Choroid plexus epithelial cell (primary cell): ENCODE measurements around the gene DCAF11.

Experiments used
- DNase-seq: peaks from one replicate; pipeline ENCODE4 v3.0.0-alpha.2; 2010; ENCODE audit warnings: low read depth
- H3K4me3 ChIP-seq: 2 replicates; pipeline ENCODE4 v1.5.1; 2011; ENCODE audit warnings: low read depth, mild to moderate bottlenecking, control low read depth, low read length, moderate library complexity
- TF ChIP-seq, protein P1 (sequence below): conservative IDR thresholded peaks from 2 replicates; pipeline ENCODE4 v1.5.1; 2011; ENCODE audit warnings: low read depth, mild to moderate bottlenecking, control low read depth, inconsistent platforms, low read length, moderate library complexity

Gene DCAF11

GRCh38 chr14:24069411-24069735, 45.2 kb upstream of the DCAF11 start:
- H3K4me3 ChIP-seq = no peak overlapping the region
- no peak for DNase-seq
- TF ChIP-seq, protein P1, sequence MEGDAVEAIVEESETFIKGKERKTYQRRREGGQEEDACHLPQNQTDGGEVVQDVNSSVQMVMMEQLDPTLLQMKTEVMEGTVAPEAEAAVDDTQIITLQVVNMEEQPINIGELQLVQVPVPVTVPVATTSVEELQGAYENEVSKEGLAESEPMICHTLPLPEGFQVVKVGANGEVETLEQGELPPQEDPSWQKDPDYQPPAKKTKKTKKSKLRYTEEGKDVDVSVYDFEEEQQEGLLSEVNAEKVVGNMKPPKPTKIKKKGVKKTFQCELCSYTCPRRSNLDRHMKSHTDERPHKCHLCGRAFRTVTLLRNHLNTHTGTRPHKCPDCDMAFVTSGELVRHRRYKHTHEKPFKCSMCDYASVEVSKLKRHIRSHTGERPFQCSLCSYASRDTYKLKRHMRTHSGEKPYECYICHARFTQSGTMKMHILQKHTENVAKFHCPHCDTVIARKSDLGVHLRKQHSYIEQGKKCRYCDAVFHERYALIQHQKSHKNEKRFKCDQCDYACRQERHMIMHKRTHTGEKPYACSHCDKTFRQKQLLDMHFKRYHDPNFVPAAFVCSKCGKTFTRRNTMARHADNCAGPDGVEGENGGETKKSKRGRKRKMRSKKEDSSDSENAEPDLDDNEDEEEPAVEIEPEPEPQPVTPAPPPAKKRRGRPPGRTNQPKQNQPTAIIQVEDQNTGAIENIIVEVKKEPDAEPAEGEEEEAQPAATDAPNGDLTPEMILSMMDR = no peak

DNA sequence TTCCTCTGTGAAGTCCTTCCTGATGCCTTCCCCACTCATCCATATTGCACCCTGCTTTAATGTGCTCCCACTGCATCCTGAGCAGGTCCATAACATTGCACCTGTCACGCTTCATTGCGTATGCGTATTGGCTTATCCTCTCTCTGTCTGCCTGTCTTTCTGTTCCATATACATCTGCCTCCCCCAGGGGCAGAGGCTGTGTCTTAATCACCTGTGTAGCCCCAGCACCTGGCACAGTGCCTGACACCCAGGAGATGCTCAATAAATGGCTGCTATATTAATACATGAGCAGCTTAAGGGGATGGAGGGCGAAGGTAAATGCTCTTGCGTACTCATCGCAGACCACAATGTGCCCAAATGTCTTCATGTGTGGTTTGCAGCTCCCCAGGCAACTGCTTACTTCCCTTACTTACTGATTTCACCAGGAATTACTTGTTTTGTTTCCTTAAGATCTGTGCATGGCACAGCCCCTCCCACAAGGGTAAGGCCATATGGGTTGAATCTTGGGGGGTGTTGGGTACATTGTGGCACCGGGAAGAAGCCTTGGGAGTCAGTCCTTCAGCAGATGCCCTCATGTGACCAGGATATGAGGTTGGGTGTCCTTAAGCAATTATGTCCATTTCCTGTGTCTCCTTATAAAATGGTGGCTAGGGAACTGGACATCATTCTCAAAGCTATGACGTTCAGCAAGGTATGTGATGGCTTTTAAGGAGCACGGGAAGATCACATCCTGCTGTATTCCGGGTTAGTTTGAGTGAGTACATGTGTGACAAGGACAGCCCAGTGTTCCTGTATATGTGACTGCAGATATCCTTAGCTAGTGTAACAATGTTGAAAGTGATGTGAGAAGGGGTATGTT, 44.1 kb upstream of the DCAF11 start:
- TF ChIP-seq, protein P1 = no peak
- H3K4me3 ChIP-seq = no peak overlapping the region
- no peak for DNase-seq

DNA sequence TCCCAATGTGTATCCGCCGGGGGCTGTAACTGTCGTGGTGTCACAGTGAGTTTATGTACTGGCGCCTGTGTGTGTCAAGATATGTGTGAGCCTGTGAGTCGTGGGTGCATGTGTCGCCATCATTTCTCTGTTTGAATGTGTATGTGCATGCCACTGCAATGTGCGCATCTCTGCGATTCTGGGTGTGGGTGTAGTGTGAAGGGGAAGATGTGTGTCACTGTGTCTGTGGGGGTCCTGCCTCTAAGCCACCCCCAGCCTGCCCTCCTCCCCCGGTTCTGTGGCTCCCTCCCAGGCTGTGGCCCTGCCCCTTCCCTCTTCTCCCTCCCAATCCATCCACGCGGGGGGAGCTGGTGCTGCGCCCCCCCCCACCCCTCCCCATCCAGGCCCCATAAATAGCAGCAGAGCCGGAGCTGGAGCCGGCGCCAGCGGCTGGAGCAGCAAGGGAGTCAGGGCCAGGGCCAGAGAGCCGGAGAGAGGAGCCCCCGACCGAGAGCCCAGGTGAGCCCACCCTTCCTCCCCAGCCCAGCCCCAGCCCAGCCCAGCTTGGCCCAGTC, 43.4 kb upstream of the DCAF11 start, which contains the start of gene CPNE6:
TSS of gene CPNE6 (plus strand) at position 419 of the 554 bp plus-strand sequence. CDS start 1,375 bp downstream, outside the sequence.
- no peak within 1 kb of the TSS for H3K4me3 ChIP-seq
- TF ChIP-seq, protein P1 = no peak
- DNase-seq = no peak

DNA sequence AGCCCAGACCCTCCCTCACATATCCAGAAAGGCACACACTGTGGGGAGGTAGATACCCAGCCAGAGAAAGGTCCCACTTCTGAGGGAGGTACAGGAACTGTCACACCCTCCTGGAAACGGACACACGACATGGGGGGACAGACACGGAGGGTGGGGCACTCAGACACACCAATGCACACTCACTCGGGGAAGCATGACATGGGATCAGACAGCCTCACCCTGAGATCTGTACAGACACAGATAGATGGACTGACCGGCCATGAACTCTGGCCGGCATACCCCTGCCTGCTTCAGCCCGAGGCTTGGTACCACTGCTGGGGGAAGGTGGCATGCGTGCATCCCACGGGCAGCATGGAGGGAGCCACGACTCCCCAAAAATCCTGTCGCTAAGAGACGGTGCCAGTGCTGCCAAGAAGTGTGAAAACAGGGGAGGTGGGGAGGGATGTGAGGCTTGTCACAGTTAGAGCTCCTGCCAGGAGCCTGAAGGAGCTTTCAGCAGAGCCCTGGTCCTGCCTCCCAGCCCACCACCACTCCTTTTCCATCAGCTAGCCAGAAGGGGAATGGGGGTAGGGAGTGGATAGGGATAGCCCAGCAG, 42.6 kb upstream of the DCAF11 start:
- H3K4me3 ChIP-seq = no peak overlapping the region
- DNase-seq = no peak
- TF ChIP-seq, protein P1 = no peak

- no peak overlapping the region for H3K4me3 ChIP-seq
- TF ChIP-seq, protein P1 = no peak
- no peak for DNase-seq
Measured at GRCh38 chr14:24072436-24072835, 42.1 kb upstream of the DCAF11 start.

- no peak overlapping the region for H3K4me3 ChIP-seq
- DNase-seq = no peak
- TF ChIP-seq, protein P1 = no peak
Measured at GRCh38 chr14:24072881-24073877, 41.4 kb upstream of the DCAF11 start.
